ENCODE measurements around the gene CLCNKB. TPM values are rescaled to one million over a fixed set of nuclear protein-coding genes. Genes with fewer than 3 reads are reported as not detected.

CLCNKB gene
- total and polyA plus RNA-seq, 3 donors from 2014 or later = 2.3 to 4.2 (median 3.7) TPM

GRCh38 chr1:16006552-16007485, 36.8 kb upstream of the CLCNKB start:
- Histone ChIP-seq H3K36me3 (ENCODE audit: low read depth, missing control alignments) (no peaks in the 10 kb centered on the region), H3K27me3 (no peaks in the 10 kb centered on the region), H3K4me3 (no peak overlapping the region), H3K27ac (no peak overlapping the region), H3K4me1 (no peaks in the 10 kb centered on the region), H3K9me3 (no peaks in the 10 kb centered on the region)
- TF ChIP-seq CTCF (IDR thresholded peaks at IDR 0.05) (no peak), POLR2A (IDR thresholded peaks at IDR 0.05) (no peak)
- DNase-seq = no peak
- intact Hi-C loops (cut with DNase I; ENCODE audit: low total_unique reads) = no loop called here
- 58 to 77% methylated on average over 6 to 9 of the region's 9 CpGs for WGBS, 2 donors

GRCh38 chr1:16007671-16008341, 35.8 kb upstream of the CLCNKB start:
- no peak overlapping the region for H3K27ac ChIP-seq
- H3K36me3 ChIP-seq (ENCODE audit: low read depth, missing control alignments) = no peaks in the 10 kb centered on the region
- intact Hi-C loops (cut with DNase I; ENCODE audit: low total_unique reads) = no loop called here
- 83 to 91% methylated on average over 6 of the region's 6 CpGs for WGBS, 2 donors
- peaks cover 8% of the 10 kb centered on the region for H3K4me1 ChIP-seq
- no peak for TF ChIP-seq CTCF (IDR thresholded peaks at IDR 0.05)
- no peak for TF ChIP-seq POLR2A (IDR thresholded peaks at IDR 0.05)
- DNase-seq = no peak
- no peak overlapping the region for H3K4me3 ChIP-seq
- H3K9me3 ChIP-seq = no peaks in the 10 kb centered on the region
- H3K27me3 ChIP-seq = no peaks in the 10 kb centered on the region

GRCh38 chr1:16009030-16009460, 34.5 kb upstream of the CLCNKB start:
- no peak for TF ChIP-seq POLR2A (IDR thresholded peaks at IDR 0.05)
- peak; percentile 94 to 97 (median 96) for TF ChIP-seq CTCF (IDR thresholded peaks at IDR 0.05)
- Histone ChIP-seq H3K9me3 (no peaks in the 10 kb centered on the region), H3K4me1 (peaks cover 20% of the 10 kb centered on the region), H3K27me3 (no peaks in the 10 kb centered on the region), H3K36me3 (ENCODE audit: low read depth, missing control alignments) (no peaks in the 10 kb centered on the region), H3K4me3 (no peak overlapping the region), H3K27ac (no peak overlapping the region)
- intact Hi-C loops (cut with DNase I; ENCODE audit: low total_unique reads) = no loop called here
- WGBS, 2 donors = 13 to 24% methylated on average over 3 to 4 of the region's 4 CpGs
- DNase-seq = peak; percentile 91

GRCh38 chr1:16009678-16010077, 33.9 kb upstream of the CLCNKB start:
- Histone ChIP-seq H3K27ac (no peak overlapping the region), H3K4me3 (no peak overlapping the region)

More at GRCh38 chr1:16009678-16010077, 33.9 kb upstream of the CLCNKB start:
- H3K27me3 ChIP-seq = no peaks in the 10 kb centered on the region
- TF ChIP-seq CTCF (IDR thresholded peaks at IDR 0.05) (no peak), POLR2A (IDR thresholded peaks at IDR 0.05) (no peak)
- DNase-seq = no peak
- 89 to 95% methylated on average over 9 to 11 of the region's 11 CpGs for WGBS, 2 donors
- no peaks in the 10 kb centered on the region for H3K36me3 ChIP-seq (ENCODE audit: low read depth, missing control alignments)
- H3K9me3 ChIP-seq = no peaks in the 10 kb centered on the region
- intact Hi-C loops (cut with DNase I; ENCODE audit: low total_unique reads) = no loop called here
- peaks cover 26% of the 10 kb centered on the region for H3K4me1 ChIP-seq

Data from testis (tissue), 3 donors.